H9 (cell line): Measurements from ENCODE around the gene AHI1. TPM values are rescaled to one million over a fixed set of nuclear protein-coding genes. Genes with fewer than 3 reads are reported as not detected.
A peak's percentile ranks its signal among the peaks of the same experiment; 100 is the strongest.

Experiments used
- DNase-seq: peaks from one replicate; pipeline ENCODE4 v3.0.0-alpha.2; 2017
- H2AFZ ChIP-seq: one replicate; pipeline ENCODE4 v1.6.1; 2013; ENCODE audit warnings: mild to moderate bottlenecking, low read length, control low read depth, moderate library complexity
- H2AK5ac ChIP-seq: 2 replicates; pipeline ENCODE4 v1.6.1; 2013; ENCODE audit warnings: low read length, control low read depth, mixed read lengths; ENCODE audit not compliant: insufficient read length
- H2BK120ac ChIP-seq: one replicate; pipeline ENCODE4 v1.6.1; 2013; ENCODE audit warnings: low read depth, mild to moderate bottlenecking, low read length, control low read depth, inconsistent platforms; ENCODE audit not compliant: poor library complexity, severe bottlenecking
- H2BK12ac ChIP-seq: 2 replicates; pipeline ENCODE4 v1.6.1; 2013; ENCODE audit warnings: low read length, control low read depth, mixed read lengths, low read depth; ENCODE audit not compliant: insufficient read length
- H2BK15ac ChIP-seq: 2 replicates; pipeline ENCODE4 v1.6.1; 2013; ENCODE audit warnings: low read depth, low read length, control low read depth
- H2BK20ac ChIP-seq: one replicate; pipeline ENCODE4 v1.6.1; 2013; ENCODE audit warnings: low read depth, mild to moderate bottlenecking, low read length, control low read depth, inconsistent platforms; ENCODE audit not compliant: poor library complexity, severe bottlenecking
- H2BK5ac ChIP-seq: 2 replicates; pipeline ENCODE4 v1.6.1; 2013; ENCODE audit warnings: low read length, control low read depth, mixed read lengths; ENCODE audit not compliant: insufficient read length
- H3K14ac ChIP-seq: 2 replicates; pipeline ENCODE4 v1.6.1; 2013; ENCODE audit warnings: low read length, control low read depth; ENCODE audit not compliant: insufficient read depth
- H3K18ac ChIP-seq: 2 replicates; pipeline ENCODE4 v1.6.1; 2013; ENCODE audit warnings: low read depth, mild to moderate bottlenecking, mixed read lengths, low read length, control low read depth; ENCODE audit not compliant: insufficient read length
- H3K23ac ChIP-seq: 2 replicates; pipeline ENCODE4 v1.6.1; 2013; ENCODE audit warnings: low read length, control low read depth, mixed read lengths, low read depth; ENCODE audit not compliant: insufficient read length
- H3K23me2 ChIP-seq: 2 replicates; pipeline ENCODE4 v1.6.1; 2013; ENCODE audit warnings: low read depth, mild to moderate bottlenecking, mixed read lengths, low read length, control low read depth; ENCODE audit not compliant: insufficient read length, poor library complexity, severe bottlenecking
- H3K27ac ChIP-seq: 2 replicates; pipeline ENCODE4 v1.5.1; 2013; ENCODE audit warnings: low read length, control low read depth, mixed read lengths, low read depth; ENCODE audit not compliant: insufficient read length
- H3K27me3 ChIP-seq: 2 replicates; pipeline ENCODE4 v1.6.1; 2013; ENCODE audit warnings: low read length, control low read depth, inconsistent platforms; ENCODE audit not compliant: insufficient read depth
- H3K4ac ChIP-seq: 2 replicates; pipeline ENCODE4 v1.6.1; 2013; ENCODE audit warnings: low read depth, mild to moderate bottlenecking, control low read depth, inconsistent platforms, low read length, moderate library complexity
- H3K4me1 ChIP-seq: 2 replicates; pipeline ENCODE4 v1.6.1; 2013; ENCODE audit warnings: low read length, control low read depth, inconsistent platforms; ENCODE audit not compliant: insufficient read depth
- H3K4me2 ChIP-seq: 2 replicates; pipeline ENCODE4 v1.6.1; 2013; ENCODE audit warnings: low read length, control low read depth, mixed read lengths; ENCODE audit not compliant: insufficient read length, insufficient read depth
- H3K56ac ChIP-seq: 2 replicates; pipeline ENCODE4 v1.6.1; 2013; ENCODE audit warnings: low read depth, mild to moderate bottlenecking, mixed read lengths, low read length, control low read depth; ENCODE audit not compliant: insufficient read length
- H3K79me1 ChIP-seq: 2 replicates; pipeline ENCODE4 v1.6.1; 2013; ENCODE audit warnings: low read depth, mild to moderate bottlenecking, moderate library complexity, low read length, control low read depth, inconsistent platforms; ENCODE audit not compliant: insufficient read depth, poor library complexity, severe bottlenecking
- H3K79me2 ChIP-seq: 2 replicates; pipeline ENCODE4 v1.6.1; 2013; ENCODE audit warnings: low read length, control low read depth, inconsistent platforms; ENCODE audit not compliant: insufficient read depth
- H3K9ac ChIP-seq: 2 replicates; pipeline ENCODE4 v1.6.1; 2013; ENCODE audit warnings: low read length, control low read depth, mixed read lengths; ENCODE audit not compliant: insufficient read length; ENCODE audit errors: extremely low read depth
- H3K9me3 ChIP-seq: one replicate; pipeline ENCODE4 v1.6.1; 2013; ENCODE audit warnings: low read depth, low read length, inconsistent platforms; ENCODE audit not compliant: control insufficient read depth
- H3T11ph ChIP-seq: one replicate; pipeline ENCODE4 v1.6.1; 2013; ENCODE audit warnings: mild to moderate bottlenecking, low read length, control low read depth, inconsistent platforms
- H4K20me1 ChIP-seq: one replicate; pipeline ENCODE4 v1.6.1; 2013; ENCODE audit not compliant: control insufficient read depth, insufficient read length, insufficient read depth
- H4K5ac ChIP-seq: 2 replicates; pipeline ENCODE4 v1.6.1; 2013; ENCODE audit warnings: low read depth, mild to moderate bottlenecking, mixed read lengths, low read length, control low read depth; ENCODE audit not compliant: insufficient read length
- H4K8ac ChIP-seq: replicated peaks from 2 replicates; pipeline ENCODE4 v1.6.1; 2013; ENCODE audit warnings: low read length, control low read depth, mixed read lengths, low read depth; ENCODE audit not compliant: insufficient read length
- H4K91ac ChIP-seq: 2 replicates; pipeline ENCODE4 v1.6.1; 2013; ENCODE audit warnings: low read depth, mild to moderate bottlenecking, moderate library complexity, mixed read lengths, low read length, control low read depth; ENCODE audit not compliant: insufficient read length
- H3K27ac Mint-ChIP-seq, 3 experiments: 2 replicates in 2 of 3; 3 replicates in 1 of 3; pipeline ENCODE4 v1.8.0; 2020 to 2021; ENCODE audit warnings: mixed read lengths in 3 of 3, mild to moderate bottlenecking in 1 of 3, moderate library complexity in 1 of 3
- H3K27me3 Mint-ChIP-seq: 2 replicates; pipeline ENCODE4 v1.8.0; 2021; ENCODE audit warnings: low read depth, mild to moderate bottlenecking, moderate library complexity, mixed read lengths
- H3K36me3 Mint-ChIP-seq, 3 experiments: 2 replicates in 2 of 3; 3 replicates in 1 of 3; pipeline ENCODE4 v1.8.0; 2020 to 2021; ENCODE audit warnings: low read depth in 3 of 3, mixed read lengths in 3 of 3; ENCODE audit not compliant: insufficient read depth in 1 of 3
- H3K4me1 Mint-ChIP-seq, 2 experiments: 2 replicates each; pipeline ENCODE4 v1.8.0; 2020; ENCODE audit warnings: mixed read lengths in 2 of 2
- H3K4me3 Mint-ChIP-seq, 2 experiments: 2 replicates in 1 of 2; 3 replicates in 1 of 2; pipeline ENCODE4 v1.8.0; 2020 to 2021; ENCODE audit warnings: mild to moderate bottlenecking in 2 of 2, mixed read lengths in 2 of 2, moderate library complexity in 1 of 2
- H3K9me3 Mint-ChIP-seq, 2 experiments: 2 replicates in 1 of 2; 3 replicates in 1 of 2; pipeline ENCODE4 v1.8.0; 2020; ENCODE audit warnings: mild to moderate bottlenecking in 2 of 2, mixed read lengths in 2 of 2, moderate library complexity in 1 of 2
- CTCF ChIP-seq: fragments of 200-600 bp; sonication (generic); conservative IDR thresholded peaks from 3 replicates; pipeline ENCODE4 v1.8.0; 2021; ENCODE audit warnings: antibody characterized with exemption, mild to moderate bottlenecking
- WGBS: extraction: QIAGEN DNeasy Blood & Tissue Kit; methylation state at CpG from one replicate; pipeline ENCODE4 v1.1.7; 2013; ENCODE audit warnings: missing lambda C conversion rate, low lambda C conversion rate, mixed read lengths; ENCODE audit not compliant: insufficient read length; ENCODE audit errors: extremely low coverage; 5-methylcytosine and 5-hydroxymethylcytosine counted together
- total RNA-seq: library from RNA; stranded (reverse); gene quantifications from 2 replicates; pipeline ENCODE4 v1.2.1, GENCODE V29; 2021

The AHI1 gene
- total RNA-seq, 1 experiment from 2014 or later = 9.9 TPM

GRCh38 chr6:135269481-135269891, 228.1 kb downstream of the AHI1 start:
- no CpG with 5 or more reads among the region's 1 CpG for WGBS
- Histone ChIP-seq H3K56ac (no peak overlapping the region), H3K27ac (no peak overlapping the region), H4K91ac (no peak overlapping the region), H3K14ac (no peak overlapping the region), H3K4me1 (peaks cover 6% of the 10 kb centered on the region), H2BK120ac (no peak overlapping the region), H2BK5ac (no peak overlapping the region), H2BK12ac (no peak overlapping the region), H3K79me2 (no peaks in the 10 kb centered on the region), H2AK5ac (no peak overlapping the region), H3K79me1 (no peaks in the 10 kb centered on the region), H3K4ac (no peak overlapping the region), H2AFZ (no peak overlapping the region), H4K8ac (no peak overlapping the region), H3K18ac (no peak overlapping the region), H3K27me3 (no peaks in the 10 kb centered on the region), H3K9ac (no peak overlapping the region), H4K20me1 (no peaks in the 10 kb centered on the region), H3K23ac (no peak overlapping the region), H4K5ac (no peak overlapping the region), H2BK20ac (no peak overlapping the region), H3K4me2 (no peak overlapping the region), H3T11ph (no peak overlapping the region), H2BK15ac (no peak overlapping the region), H3K23me2 (peaks cover 3% of the 10 kb centered on the region), H3K9me3 (no peaks in the 10 kb centered on the region)
- Mint-ChIP-seq H3K4me3 (no peak overlapping the region; a peak in 1 of 5 replicates), H3K36me3 (peaks cover 0 to 10% (median 0%) of the 10 kb centered on the region in 3 experiments; a peak in 3 of 7 replicates), H3K4me1 (peaks cover 51 to 55% of the 10 kb centered on the region in 2 experiments), H3K9me3 (no peaks in the 10 kb centered on the region), H3K27ac (peak overlapping the region; percentile 74 to 99 (median 90); a peak in 5 of 7 replicates), H3K27me3 (peaks cover 2% of the 10 kb centered on the region; the same call in 1 of the 2 replicates)
- no peak for TF ChIP-seq CTCF
- no peak for DNase-seq
